ENCODE data around the gene IL31.

The IL31 gene

GRCh38 chr12:122126713-122127597, 47.1 kb downstream of the IL31 start:
- no peak for DNase-seq

GRCh38 chr12:122126342-122126635, 47.7 kb downstream of the IL31 start:
- DNase-seq = no peak

GRCh38 chr12:122125452-122126341, 48.3 kb downstream of the IL31 start:
- no peak for DNase-seq

- DNase-seq = no peak
Observed at GRCh38 chr12:122124370-122124769, 49.7 kb downstream of the IL31 start.

- no peak for DNase-seq
Observed at GRCh38 chr12:122123761-122124145, 50.3 kb downstream of the IL31 start.

- DNase-seq = peak; percentile 16 to 21
Observed at GRCh38 chr12:122123051-122123760, 50.8 kb downstream of the IL31 start.
